ENCODE data around the gene PRKN.

The PRKN gene

DNA sequence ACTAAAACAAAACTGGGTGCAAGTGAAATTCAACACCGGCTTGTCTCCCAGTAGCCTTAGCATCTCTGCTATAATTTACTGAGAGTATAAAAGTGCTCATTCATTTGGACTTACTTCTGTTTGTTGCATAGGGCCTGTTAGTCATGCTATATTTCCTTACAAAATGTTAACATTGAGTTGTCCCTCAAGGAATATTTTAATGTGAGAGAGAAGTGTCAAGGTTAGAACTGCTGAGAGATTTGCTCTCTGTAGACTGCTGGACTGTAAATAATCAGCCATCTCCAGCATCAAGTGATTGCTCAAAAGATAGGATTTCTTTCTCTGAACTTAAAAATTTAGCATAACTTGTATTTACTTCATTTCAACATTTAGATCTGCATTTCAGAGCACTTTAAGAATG is 1125.2 kb downstream of the PRKN start:
- Histone ChIP-seq H3K9me3 (ENCODE audit: control insufficient read depth in 5 of 5, low read length in 5 of 5) (peaks cover 0 to 3% (median 3%) of the 10 kb centered on the region in 5 donors), H3K27me3 (ENCODE audit: control insufficient read depth in 5 of 5, insufficient read depth in 4 of 5, low read length in 5 of 5) (no peaks in the 10 kb centered on the region), H3K36me3 (ENCODE audit: control insufficient read depth in 5 of 5, insufficient read depth in 5 of 5, low read length in 5 of 5) (no peaks in the 10 kb centered on the region), H3K4me1 (ENCODE audit: control insufficient read depth in 5 of 5, insufficient read depth in 5 of 5, low read length in 5 of 5) (no peaks in the 10 kb centered on the region), H3K9ac (ENCODE audit: low read length in 5 of 5) (no peak overlapping the region), H3K4me3 (ENCODE audit: low read depth in 1 of 5, low read length in 5 of 5) (no peak overlapping the region), H3K27ac (ENCODE audit: low read depth, low read length) (no peak overlapping the region)

DNA sequence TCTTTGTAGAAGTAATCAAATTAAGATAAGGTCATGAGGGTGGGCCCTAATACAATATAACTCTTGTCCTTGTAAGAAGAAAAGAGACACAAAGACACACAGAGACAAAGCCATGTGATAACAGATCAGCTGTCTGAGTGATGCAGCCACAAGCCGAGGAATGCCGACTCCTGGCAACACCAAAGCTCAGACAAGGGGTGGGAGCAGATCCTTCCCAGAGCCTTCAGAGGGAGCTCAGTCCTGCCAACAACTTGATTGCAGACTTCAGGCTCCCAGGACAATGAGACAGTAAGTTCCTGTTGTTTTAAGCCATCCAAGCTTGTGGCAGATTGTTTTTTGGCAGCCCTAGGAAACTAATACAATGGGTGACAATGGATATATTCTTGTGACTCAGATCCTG is 1128.7 kb downstream of the PRKN start:
- Histone ChIP-seq H3K4me1 (ENCODE audit: control insufficient read depth in 5 of 5, insufficient read depth in 5 of 5, low read length in 5 of 5) (no peaks in the 10 kb centered on the region), H3K9ac (ENCODE audit: low read length in 5 of 5) (no peak overlapping the region), H3K36me3 (ENCODE audit: control insufficient read depth in 5 of 5, insufficient read depth in 5 of 5, low read length in 5 of 5) (peaks cover 0 to 3% (median 0%) of the 10 kb centered on the region in 5 donors), H3K9me3 (ENCODE audit: control insufficient read depth in 5 of 5, low read length in 5 of 5) (peaks cover 3 to 12% (median 8%) of the 10 kb centered on the region in 5 donors), H3K4me3 (ENCODE audit: low read depth in 1 of 5, low read length in 5 of 5) (no peak overlapping the region), H3K27ac (ENCODE audit: low read depth, low read length) (no peak overlapping the region), H3K27me3 (ENCODE audit: control insufficient read depth in 5 of 5, insufficient read depth in 4 of 5, low read length in 5 of 5) (no peaks in the 10 kb centered on the region)

GRCh38 chr6:161596807-161597520 is 1130.6 kb downstream of the PRKN start:
- Histone ChIP-seq H3K27ac (ENCODE audit: low read depth, low read length) (no peak overlapping the region), H3K4me1 (ENCODE audit: control insufficient read depth in 5 of 5, insufficient read depth in 5 of 5, low read length in 5 of 5) (no peaks in the 10 kb centered on the region), H3K9ac (ENCODE audit: low read length in 5 of 5) (no peak overlapping the region), H3K4me3 (ENCODE audit: low read depth in 1 of 5, low read length in 5 of 5) (no peak overlapping the region), H3K9me3 (ENCODE audit: control insufficient read depth in 5 of 5, low read length in 5 of 5) (peaks cover 3 to 12% (median 8%) of the 10 kb centered on the region in 5 donors), H3K36me3 (ENCODE audit: control insufficient read depth in 5 of 5, insufficient read depth in 5 of 5, low read length in 5 of 5) (peaks cover 0 to 3% (median 0%) of the 10 kb centered on the region in 5 donors), H3K27me3 (ENCODE audit: control insufficient read depth in 5 of 5, insufficient read depth in 4 of 5, low read length in 5 of 5) (no peaks in the 10 kb centered on the region)

- no peak overlapping the region for H3K9ac ChIP-seq (ENCODE audit: low read length in 5 of 5)
- peaks cover 0 to 3% (median 0%) of the 10 kb centered on the region in 5 donors for H3K36me3 ChIP-seq (ENCODE audit: control insufficient read depth in 5 of 5, insufficient read depth in 5 of 5, low read length in 5 of 5)
- peaks cover 3 to 12% (median 8%) of the 10 kb centered on the region in 5 donors for H3K9me3 ChIP-seq (ENCODE audit: control insufficient read depth in 5 of 5, low read length in 5 of 5)
- H3K4me1 ChIP-seq (ENCODE audit: control insufficient read depth in 5 of 5, insufficient read depth in 5 of 5, low read length in 5 of 5), result no peaks in the 10 kb centered on the region
- no peaks in the 10 kb centered on the region for H3K27me3 ChIP-seq (ENCODE audit: control insufficient read depth in 5 of 5, insufficient read depth in 4 of 5, low read length in 5 of 5)
- no peak overlapping the region for H3K4me3 ChIP-seq (ENCODE audit: low read depth in 1 of 5, low read length in 5 of 5)
- no peak overlapping the region for H3K27ac ChIP-seq (ENCODE audit: low read depth, low read length)
Observed at GRCh38 chr6:161594412-161594811, 1133.2 kb downstream of the PRKN start.

DNA sequence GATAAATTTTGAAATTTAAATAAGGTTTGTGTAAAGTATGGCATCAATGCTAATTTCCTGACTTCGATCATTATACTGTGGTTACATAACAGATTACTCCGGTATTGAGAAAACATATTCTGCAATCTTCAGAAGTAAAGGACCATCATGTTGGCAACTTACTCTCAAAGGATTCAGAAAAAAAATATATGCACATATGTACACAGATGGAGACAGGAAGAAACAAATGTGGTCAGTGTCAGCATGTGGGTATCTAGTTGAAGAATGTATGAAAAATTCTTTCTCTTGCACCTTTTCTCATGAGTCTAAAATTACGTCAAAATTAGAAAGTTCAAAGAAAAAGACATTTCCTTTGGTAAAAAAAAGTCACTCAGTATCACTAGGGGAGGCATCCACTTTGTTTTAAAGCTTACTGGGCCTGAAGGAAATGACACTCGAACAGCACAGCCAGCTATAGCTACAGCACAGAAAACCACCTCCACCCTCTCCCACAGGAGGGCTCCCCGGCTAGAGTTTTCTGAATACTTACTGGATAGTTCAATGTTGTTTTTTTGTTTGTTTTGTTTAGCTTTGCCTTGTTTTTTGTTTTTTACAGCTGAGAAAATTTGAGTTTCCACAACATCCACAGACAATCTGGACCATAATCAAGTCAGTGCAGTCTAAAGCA is 1136.5 kb downstream of the PRKN start:
- no peak overlapping the region for H3K9ac ChIP-seq (ENCODE audit: low read length in 5 of 5)
- H3K4me3 ChIP-seq (ENCODE audit: low read depth in 1 of 5, low read length in 5 of 5), result no peak overlapping the region
- H3K27ac ChIP-seq (ENCODE audit: low read depth, low read length), result no peak overlapping the region
- no peaks in the 10 kb centered on the region for H3K4me1 ChIP-seq (ENCODE audit: control insufficient read depth in 5 of 5, insufficient read depth in 5 of 5, low read length in 5 of 5)
- H3K9me3 ChIP-seq (ENCODE audit: control insufficient read depth in 5 of 5, low read length in 5 of 5), result peaks cover 0 to 10% (median 7%) of the 10 kb centered on the region in 5 donors
- H3K36me3 ChIP-seq (ENCODE audit: control insufficient read depth in 5 of 5, insufficient read depth in 5 of 5, low read length in 5 of 5), result peaks cover 0 to 3% (median 0%) of the 10 kb centered on the region in 5 donors
- no peaks in the 10 kb centered on the region for H3K27me3 ChIP-seq (ENCODE audit: control insufficient read depth in 5 of 5, insufficient read depth in 4 of 5, low read length in 5 of 5)

DNA sequence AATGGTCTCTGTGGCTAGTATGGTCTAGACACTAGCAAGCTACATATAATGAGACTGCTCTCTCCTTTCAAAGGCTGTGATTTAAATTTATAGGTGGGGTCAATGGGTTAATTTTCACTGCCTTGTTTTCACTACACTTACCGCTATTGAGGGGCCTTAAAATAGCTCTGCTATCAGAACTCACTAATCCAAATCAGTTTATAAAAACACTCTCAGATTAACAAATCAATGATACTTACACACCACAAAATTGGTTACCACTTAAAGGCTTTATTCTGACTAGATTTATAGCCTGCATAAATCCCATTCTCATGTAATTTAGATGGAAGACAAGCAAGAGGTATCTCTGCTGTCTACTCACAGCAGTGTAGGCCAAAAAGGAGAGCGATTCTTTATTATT is 1140.7 kb downstream of the PRKN start:
- Histone ChIP-seq H3K4me1 (ENCODE audit: control insufficient read depth in 5 of 5, insufficient read depth in 5 of 5, low read length in 5 of 5) (no peaks in the 10 kb centered on the region), H3K9me3 (ENCODE audit: control insufficient read depth in 5 of 5, low read length in 5 of 5) (no peaks in the 10 kb centered on the region), H3K36me3 (ENCODE audit: control insufficient read depth in 5 of 5, insufficient read depth in 5 of 5, low read length in 5 of 5) (no peaks in the 10 kb centered on the region), H3K27me3 (ENCODE audit: control insufficient read depth in 5 of 5, insufficient read depth in 4 of 5, low read length in 5 of 5) (no peaks in the 10 kb centered on the region), H3K27ac (ENCODE audit: low read depth, low read length) (no peak overlapping the region), H3K4me3 (ENCODE audit: low read depth in 1 of 5, low read length in 5 of 5) (no peak overlapping the region), H3K9ac (ENCODE audit: low read length in 5 of 5) (no peak overlapping the region)

DNA sequence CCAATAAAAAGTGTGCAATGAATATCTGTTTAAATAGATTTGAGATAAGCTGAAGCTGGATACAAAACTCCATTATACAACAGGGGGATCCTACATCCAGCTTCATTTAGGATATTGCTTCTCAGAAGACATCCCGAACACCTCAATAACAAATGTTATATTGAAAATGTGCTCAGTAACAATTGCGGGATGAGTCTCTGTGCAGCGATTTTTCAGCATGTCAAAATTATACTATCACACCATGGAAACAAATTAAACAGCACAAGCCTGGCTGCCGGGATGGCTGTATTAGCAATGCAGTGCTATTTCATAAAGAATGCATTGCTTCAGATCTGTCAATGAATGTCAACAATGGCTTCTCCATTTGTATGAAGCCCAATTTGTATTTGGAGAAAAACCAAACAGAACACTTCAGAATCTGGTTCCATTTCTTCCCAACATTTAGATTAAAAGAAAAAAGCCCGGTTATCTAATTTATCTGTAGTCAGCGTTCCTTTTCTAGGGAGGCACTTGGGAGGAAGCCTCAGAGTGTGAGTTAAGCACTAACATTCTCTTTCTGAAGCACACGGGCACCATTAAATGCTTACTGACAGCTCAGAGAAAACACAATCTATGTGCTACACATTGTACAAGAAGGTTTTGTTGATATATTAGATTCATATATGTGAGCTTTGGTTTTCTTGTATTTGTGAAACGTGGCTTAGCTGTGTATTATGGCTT is 1142.8 kb downstream of the PRKN start:
- Histone ChIP-seq H3K4me1 (ENCODE audit: control insufficient read depth in 5 of 5, insufficient read depth in 5 of 5, low read length in 5 of 5) (no peaks in the 10 kb centered on the region), H3K9me3 (ENCODE audit: control insufficient read depth in 5 of 5, low read length in 5 of 5) (no peaks in the 10 kb centered on the region), H3K4me3 (ENCODE audit: low read depth in 1 of 5, low read length in 5 of 5) (no peak overlapping the region), H3K9ac (ENCODE audit: low read length in 5 of 5) (no peak overlapping the region), H3K27me3 (ENCODE audit: control insufficient read depth in 5 of 5, insufficient read depth in 4 of 5, low read length in 5 of 5) (no peaks in the 10 kb centered on the region), H3K36me3 (ENCODE audit: control insufficient read depth in 5 of 5, insufficient read depth in 5 of 5, low read length in 5 of 5) (no peaks in the 10 kb centered on the region), H3K27ac (ENCODE audit: low read depth, low read length) (no peak overlapping the region)

- H3K27me3 ChIP-seq (ENCODE audit: control insufficient read depth in 5 of 5, insufficient read depth in 4 of 5, low read length in 5 of 5), result no peaks in the 10 kb centered on the region
- H3K27ac ChIP-seq (ENCODE audit: low read depth, low read length), result no peak overlapping the region
- no peaks in the 10 kb centered on the region for H3K9me3 ChIP-seq (ENCODE audit: control insufficient read depth in 5 of 5, low read length in 5 of 5)
- H3K4me3 ChIP-seq (ENCODE audit: low read depth in 1 of 5, low read length in 5 of 5), result no peak overlapping the region
- no peaks in the 10 kb centered on the region for H3K36me3 ChIP-seq (ENCODE audit: control insufficient read depth in 5 of 5, insufficient read depth in 5 of 5, low read length in 5 of 5)
- H3K9ac ChIP-seq (ENCODE audit: low read length in 5 of 5), result no peak overlapping the region
- H3K4me1 ChIP-seq (ENCODE audit: control insufficient read depth in 5 of 5, insufficient read depth in 5 of 5, low read length in 5 of 5), result no peaks in the 10 kb centered on the region
Observed at GRCh38 chr6:161584051-161584450, 1143.5 kb downstream of the PRKN start.

DNA sequence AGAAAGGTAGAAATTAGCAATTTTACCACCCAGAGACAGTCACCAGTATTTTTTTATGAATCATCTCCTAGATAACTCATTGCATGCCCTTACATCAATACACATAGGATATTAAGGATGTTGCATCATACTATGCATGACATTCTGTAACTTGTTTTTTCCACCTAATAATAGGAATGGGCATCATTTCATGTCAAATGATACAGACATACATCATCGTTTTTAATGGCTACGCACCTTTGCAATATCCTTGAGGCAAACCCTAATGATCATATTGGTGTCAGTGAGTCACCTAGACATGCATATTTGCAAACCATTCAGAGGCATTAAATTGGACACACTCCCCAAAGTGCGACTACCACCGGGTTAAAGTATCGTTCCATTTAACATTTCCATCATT is 1144.0 kb downstream of the PRKN start:
- H3K4me3 ChIP-seq (ENCODE audit: low read depth in 1 of 5, low read length in 5 of 5), result no peak overlapping the region
- H3K36me3 ChIP-seq (ENCODE audit: control insufficient read depth in 5 of 5, insufficient read depth in 5 of 5, low read length in 5 of 5), result no peaks in the 10 kb centered on the region
- no peak overlapping the region for H3K27ac ChIP-seq (ENCODE audit: low read depth, low read length)
- H3K9ac ChIP-seq (ENCODE audit: low read length in 5 of 5), result no peak overlapping the region
- H3K27me3 ChIP-seq (ENCODE audit: control insufficient read depth in 5 of 5, insufficient read depth in 4 of 5, low read length in 5 of 5), result no peaks in the 10 kb centered on the region
- H3K9me3 ChIP-seq (ENCODE audit: control insufficient read depth in 5 of 5, low read length in 5 of 5), result no peaks in the 10 kb centered on the region
- no peaks in the 10 kb centered on the region for H3K4me1 ChIP-seq (ENCODE audit: control insufficient read depth in 5 of 5, insufficient read depth in 5 of 5, low read length in 5 of 5)

GRCh38 chr6:161578478-161578877 is 1149.1 kb downstream of the PRKN start:
- no peak overlapping the region for H3K4me3 ChIP-seq (ENCODE audit: low read depth in 1 of 5, low read length in 5 of 5)
- H3K9me3 ChIP-seq (ENCODE audit: control insufficient read depth in 5 of 5, low read length in 5 of 5), result no peaks in the 10 kb centered on the region
- H3K4me1 ChIP-seq (ENCODE audit: control insufficient read depth in 5 of 5, insufficient read depth in 5 of 5, low read length in 5 of 5), result no peaks in the 10 kb centered on the region
- H3K27me3 ChIP-seq (ENCODE audit: control insufficient read depth in 5 of 5, insufficient read depth in 4 of 5, low read length in 5 of 5), result no peaks in the 10 kb centered on the region
- no peak overlapping the region for H3K27ac ChIP-seq (ENCODE audit: low read depth, low read length)
- H3K9ac ChIP-seq (ENCODE audit: low read length in 5 of 5), result no peak overlapping the region
- no peaks in the 10 kb centered on the region for H3K36me3 ChIP-seq (ENCODE audit: control insufficient read depth in 5 of 5, insufficient read depth in 5 of 5, low read length in 5 of 5)
